ENCODE measurements around the gene MAP4. TPM values are rescaled to one million over a fixed set of nuclear protein-coding genes. Genes with fewer than 3 reads are reported as not detected.

The MAP4 gene
- total and polyA plus RNA-seq, 2 of the 13 experiments (the other 11 are each of a cell fraction or from before 2014, with no cell fraction given) = 33.1 to 38.7 TPM

GRCh38 chr3:48022178-48022577, 6.0 kb upstream of the MAP4 start:
- in situ Hi-C loops (cut with HindIII; ENCODE audit: extremely low pct_ligation_motif_present, low pct_unique_long_range_greater_than_20kb) = no loop called here
- CTCF ChIA-PET (ENCODE audit: low intra/inter-chr PET ratio, low total read pairs) = no interaction called here

More at GRCh38 chr3:48022178-48022577, 6.0 kb upstream of the MAP4 start:
- H3K9ac ChIP-seq (ENCODE audit: insufficient read depth, low read depth, low read length) = no peak overlapping the region
- no peaks in the 10 kb centered on the region for H3K9me3 ChIP-seq (ENCODE audit: low read length)
- DNase-seq (ENCODE audit: low spot score) (no peak), FAIRE-seq (no peak), ATAC-seq (no peak)
- H3K4me3 ChIP-seq (replicated peaks in 1 of 3; ENCODE audit: insufficient read depth in 1 of 3, low read depth in 2 of 3, low read length in 3 of 3) = no peak overlapping the region
- H3K4me1 ChIP-seq (ENCODE audit: insufficient read depth, low read length) = peaks cover 60% of the 10 kb centered on the region
- H3K79me2 ChIP-seq (ENCODE audit: insufficient read depth, low read length) = peaks cover 76% of the 10 kb centered on the region
- H3K27ac ChIP-seq (ENCODE audit: extremely low read length, insufficient read depth, low read length) = no peak overlapping the region
- peaks cover 0 to 4% of the 10 kb centered on the region in 2 experiments; a peak in 2 of 5 replicates for H3K36me3 ChIP-seq (replicated peaks in 1 of 2; ENCODE audit: control insufficient read depth in 1 of 2, insufficient read depth in 2 of 2, low read length in 2 of 2)
- no TSS peak for BruUV-seq (replicated peaks)
- TF ChIP-seq, protein P1, sequence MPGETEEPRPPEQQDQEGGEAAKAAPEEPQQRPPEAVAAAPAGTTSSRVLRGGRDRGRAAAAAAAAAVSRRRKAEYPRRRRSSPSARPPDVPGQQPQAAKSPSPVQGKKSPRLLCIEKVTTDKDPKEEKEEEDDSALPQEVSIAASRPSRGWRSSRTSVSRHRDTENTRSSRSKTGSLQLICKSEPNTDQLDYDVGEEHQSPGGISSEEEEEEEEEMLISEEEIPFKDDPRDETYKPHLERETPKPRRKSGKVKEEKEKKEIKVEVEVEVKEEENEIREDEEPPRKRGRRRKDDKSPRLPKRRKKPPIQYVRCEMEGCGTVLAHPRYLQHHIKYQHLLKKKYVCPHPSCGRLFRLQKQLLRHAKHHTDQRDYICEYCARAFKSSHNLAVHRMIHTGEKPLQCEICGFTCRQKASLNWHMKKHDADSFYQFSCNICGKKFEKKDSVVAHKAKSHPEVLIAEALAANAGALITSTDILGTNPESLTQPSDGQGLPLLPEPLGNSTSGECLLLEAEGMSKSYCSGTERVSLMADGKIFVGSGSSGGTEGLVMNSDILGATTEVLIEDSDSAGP (CRISPR knock-in tag; IDR thresholded peaks at IDR 0.05; ENCODE audit: borderline replicate concordance) = no peak
- no peak for TF ChIP-seq PRDM4 (CRISPR knock-in tag; IDR thresholded peaks at IDR 0.05; ENCODE audit: borderline replicate concordance)
- TF ChIP-seq ZNF451 (CRISPR knock-in tag; IDR thresholded peaks at IDR 0.05) = no peak
- TF ChIP-seq NR2F2 (IDR thresholded peaks at IDR 0.05; ENCODE audit: borderline replicate concordance, low read depth) = no peak
- no peak for TF ChIP-seq MEIS2 (CRISPR knock-in tag; IDR thresholded peaks at IDR 0.05)
- TF ChIP-seq, protein P2, sequence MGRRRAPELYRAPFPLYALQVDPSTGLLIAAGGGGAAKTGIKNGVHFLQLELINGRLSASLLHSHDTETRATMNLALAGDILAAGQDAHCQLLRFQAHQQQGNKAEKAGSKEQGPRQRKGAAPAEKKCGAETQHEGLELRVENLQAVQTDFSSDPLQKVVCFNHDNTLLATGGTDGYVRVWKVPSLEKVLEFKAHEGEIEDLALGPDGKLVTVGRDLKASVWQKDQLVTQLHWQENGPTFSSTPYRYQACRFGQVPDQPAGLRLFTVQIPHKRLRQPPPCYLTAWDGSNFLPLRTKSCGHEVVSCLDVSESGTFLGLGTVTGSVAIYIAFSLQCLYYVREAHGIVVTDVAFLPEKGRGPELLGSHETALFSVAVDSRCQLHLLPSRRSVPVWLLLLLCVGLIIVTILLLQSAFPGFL (CRISPR knock-in tag; IDR thresholded peaks at IDR 0.05) = no peak
- intact Hi-C loops (cut with micrococcal nuclease; ENCODE audit: unreplicated experiment) = no loop called here
- H3K4me2 ChIP-seq (ENCODE audit: low read depth, low read length) = no peak overlapping the region
- POLR2A ChIA-PET = no interaction called here
- 93% methylated on average over 4 of the region's 4 CpGs for WGBS (ENCODE audit: low lambda C conversion rate)
- peaks cover 8% of the 10 kb centered on the region for H4K20me1 ChIP-seq (ENCODE audit: insufficient read depth, low read length)
- no peaks in the 10 kb centered on the region for H3K27me3 ChIP-seq (ENCODE audit: control insufficient read depth in 1 of 2, insufficient read depth in 2 of 2, low read length in 2 of 2)
- no peak overlapping the region for H2AFZ ChIP-seq (ENCODE audit: low read length)
